HG02759 (cell line): ENCODE data around the gene DAO.
"Not testable (repeated sequence)": the region's sequence is repeated elsewhere in the genome, so short reads cannot be mapped to it uniquely, and the experiment has no call there.

ENCODE experiments used
- ATAC-seq: cut with Tn5 transposase; IDR thresholded peaks from one replicate; pipeline ENCODE4 v1.9.1; 2021; ENCODE audit warnings: mild to moderate bottlenecking, moderate library complexity; ENCODE audit not compliant: unreplicated experiment

Gene DAO

DNA sequence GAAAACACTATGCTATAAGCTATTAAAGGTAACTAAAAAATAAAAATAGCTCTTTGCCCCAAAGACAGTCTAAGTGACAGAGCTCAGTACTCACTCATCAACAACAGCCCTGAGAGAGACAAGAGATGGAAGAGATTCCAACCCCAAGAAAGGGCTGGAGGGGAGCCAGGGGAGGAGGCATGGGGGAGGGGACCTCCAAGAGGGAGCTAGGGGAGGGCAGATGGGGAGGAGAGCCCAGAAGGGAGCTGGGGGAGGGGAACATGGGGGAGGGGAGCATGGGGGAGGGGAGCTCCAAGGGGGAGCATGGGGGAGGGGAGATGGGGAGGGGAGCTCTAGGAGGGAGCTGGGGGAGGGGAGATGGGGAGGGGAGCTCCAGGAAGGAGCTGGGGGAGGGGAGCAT is 30.2 kb upstream of the DAO start:
- no peak for ATAC-seq

DNA sequence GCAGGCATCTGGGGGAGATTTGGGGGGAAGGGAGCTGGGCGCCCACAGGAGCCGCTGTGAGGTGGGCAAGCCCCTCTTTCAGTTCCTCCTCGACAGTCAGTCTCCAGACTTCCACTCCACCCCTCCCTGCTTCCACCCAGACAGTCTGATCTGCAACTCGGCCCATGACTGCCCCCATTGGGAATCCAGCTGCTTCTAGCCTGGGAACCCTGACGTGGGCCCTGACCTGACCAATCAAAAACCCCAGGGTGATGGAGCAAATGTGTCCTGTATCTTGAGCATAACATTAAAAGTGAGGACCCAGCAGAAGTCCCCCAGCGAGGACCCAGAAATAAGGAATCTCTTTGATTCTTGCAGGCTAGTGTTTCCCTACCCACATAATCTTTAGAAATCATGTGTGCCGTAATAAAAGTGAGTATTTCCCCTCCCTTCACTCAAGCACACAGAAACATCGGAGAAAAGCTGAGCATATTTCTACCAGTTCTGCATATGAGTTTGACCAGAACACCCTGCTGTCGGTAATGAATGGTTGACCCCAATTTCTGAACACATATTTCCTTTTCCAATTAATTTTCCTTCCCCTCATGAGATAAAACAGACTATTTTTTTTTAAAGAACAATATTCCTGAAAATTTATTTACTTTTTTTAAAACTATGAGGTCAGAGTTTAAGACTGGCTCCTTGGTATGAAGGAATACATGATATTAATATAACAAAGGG is 28.9 kb upstream of the DAO start:
- ATAC-seq = peak; percentile 81

- no peak for ATAC-seq
These were observed 27.1 kb upstream of the DAO start for GRCh38 chr12:108852674-108853309.

DNA sequence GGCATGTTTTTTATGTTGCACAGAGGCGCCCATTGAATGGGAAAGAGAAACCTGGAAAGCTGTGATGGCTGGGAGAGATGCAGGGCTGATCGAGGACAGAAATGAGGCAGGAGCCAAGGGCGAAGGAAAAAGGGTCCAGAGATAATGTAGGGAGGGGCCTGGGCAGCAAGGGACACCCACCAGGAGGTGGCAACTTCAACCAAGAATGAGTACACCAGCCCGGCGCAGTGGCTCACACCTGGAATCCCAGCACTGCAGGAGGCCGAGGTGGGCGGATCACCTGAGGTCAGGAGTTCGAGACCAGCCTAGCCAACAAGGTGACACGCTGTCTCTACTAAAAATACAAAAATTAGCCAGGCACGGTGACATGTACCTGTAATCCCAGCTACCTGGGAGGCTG is 26.5 kb upstream of the DAO start:
- ATAC-seq = no peak

- ATAC-seq = no peak
These were observed 25.9 kb upstream of the DAO start for GRCh38 chr12:108853981-108854446.

GRCh38 chr12:108854451-108855283 is 25.2 kb upstream of the DAO start:
- ATAC-seq = no peak

DNA sequence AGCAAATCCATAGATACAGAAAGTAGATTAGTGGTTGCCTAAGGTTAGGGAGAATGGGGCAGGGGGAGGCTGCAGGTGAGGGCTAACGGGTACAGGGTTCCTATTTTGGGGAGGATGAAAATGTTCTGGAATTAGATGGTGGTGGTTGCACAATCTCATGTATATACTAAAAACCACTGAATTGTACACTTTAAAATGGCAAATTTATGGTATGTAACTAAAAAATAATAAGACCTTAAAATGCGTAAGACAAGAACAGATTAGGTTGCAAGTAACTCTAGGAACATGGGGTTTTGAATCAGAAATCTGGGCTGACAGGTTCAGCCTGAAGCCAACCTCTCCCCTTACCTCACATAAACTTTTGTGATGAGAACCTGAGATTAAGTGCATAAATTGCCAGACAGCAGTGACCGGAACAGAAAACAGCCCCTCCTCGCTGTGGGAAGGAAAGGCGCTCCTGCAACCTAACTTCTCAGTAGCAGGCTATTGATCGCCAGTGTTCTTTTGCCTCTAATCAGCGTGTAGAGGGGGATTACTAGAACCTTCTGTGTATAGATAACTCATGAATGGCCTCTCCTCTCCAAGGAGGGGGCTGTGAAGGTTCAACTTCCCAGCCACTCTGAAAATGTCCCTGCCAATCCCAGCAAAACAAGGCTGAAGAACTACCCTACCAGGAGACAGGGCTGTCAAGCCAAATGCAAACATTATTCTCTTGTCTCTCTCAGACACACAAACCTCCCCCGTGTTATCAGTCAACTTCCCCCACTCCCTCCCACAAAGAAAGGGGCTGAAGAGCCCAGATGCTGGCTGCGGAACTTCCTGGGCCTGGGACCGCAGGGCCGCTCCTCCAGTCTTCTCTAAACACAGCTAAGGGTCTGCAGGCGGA is 24.4 kb upstream of the DAO start:
- no peak for ATAC-seq

GRCh38 chr12:108856170-108856427 is 23.8 kb upstream of the DAO start:
- ATAC-seq = no peak

- peak; percentile 21 for ATAC-seq
These were observed 23.3 kb upstream of the DAO start for GRCh38 chr12:108856428-108857157.

DNA sequence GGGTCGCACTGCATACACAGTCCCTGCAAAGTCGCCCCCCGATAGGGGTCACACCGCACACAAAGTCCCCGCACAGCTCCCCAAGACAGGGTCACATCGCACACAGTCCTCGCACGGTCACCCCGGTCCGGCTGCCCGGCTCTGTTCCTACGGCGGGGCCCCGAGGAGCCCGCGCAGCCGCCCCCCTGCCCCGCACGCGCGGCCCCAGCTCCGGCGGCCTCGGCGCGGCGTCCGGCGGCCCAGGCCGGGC is 22.8 kb upstream of the DAO start:
- no peak for ATAC-seq

DNA sequence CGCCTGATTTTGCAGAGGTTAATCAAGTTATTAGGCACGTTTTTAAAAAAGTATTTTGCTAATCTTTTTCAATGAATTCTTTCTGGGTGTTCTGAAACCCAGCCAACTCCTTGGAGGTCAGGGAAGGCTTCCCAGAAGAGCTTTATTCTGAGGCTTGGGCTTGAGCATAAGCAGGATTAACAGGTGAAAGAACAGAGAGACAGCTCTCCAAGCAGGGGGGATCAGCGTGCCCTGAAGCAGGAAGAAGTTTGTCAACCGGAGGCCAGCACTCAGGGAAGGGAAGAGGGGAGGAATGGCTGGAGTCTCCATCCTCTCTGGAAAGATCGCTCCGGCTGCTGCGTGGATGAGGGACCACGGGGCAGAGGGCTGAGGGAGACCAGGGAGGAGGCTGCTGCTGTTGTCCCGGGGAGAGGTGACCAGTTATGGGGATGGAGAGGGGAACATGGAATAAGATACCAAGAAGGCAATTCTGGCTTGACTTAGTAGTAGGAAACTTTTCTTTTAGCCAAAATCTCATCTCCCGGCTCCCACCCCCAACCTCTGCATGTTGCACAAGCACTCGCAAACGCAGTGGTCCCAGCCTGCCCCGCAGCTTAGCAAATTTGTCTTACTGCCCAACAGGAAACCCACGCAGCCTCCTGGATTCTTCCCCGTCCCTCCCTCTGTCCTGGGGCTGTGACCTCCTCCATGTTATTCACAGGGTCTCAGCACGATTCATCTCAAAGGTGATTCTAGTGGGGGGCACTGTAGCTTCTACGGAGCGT is 21.4 kb upstream of the DAO start:
- no peak for ATAC-seq

DNA sequence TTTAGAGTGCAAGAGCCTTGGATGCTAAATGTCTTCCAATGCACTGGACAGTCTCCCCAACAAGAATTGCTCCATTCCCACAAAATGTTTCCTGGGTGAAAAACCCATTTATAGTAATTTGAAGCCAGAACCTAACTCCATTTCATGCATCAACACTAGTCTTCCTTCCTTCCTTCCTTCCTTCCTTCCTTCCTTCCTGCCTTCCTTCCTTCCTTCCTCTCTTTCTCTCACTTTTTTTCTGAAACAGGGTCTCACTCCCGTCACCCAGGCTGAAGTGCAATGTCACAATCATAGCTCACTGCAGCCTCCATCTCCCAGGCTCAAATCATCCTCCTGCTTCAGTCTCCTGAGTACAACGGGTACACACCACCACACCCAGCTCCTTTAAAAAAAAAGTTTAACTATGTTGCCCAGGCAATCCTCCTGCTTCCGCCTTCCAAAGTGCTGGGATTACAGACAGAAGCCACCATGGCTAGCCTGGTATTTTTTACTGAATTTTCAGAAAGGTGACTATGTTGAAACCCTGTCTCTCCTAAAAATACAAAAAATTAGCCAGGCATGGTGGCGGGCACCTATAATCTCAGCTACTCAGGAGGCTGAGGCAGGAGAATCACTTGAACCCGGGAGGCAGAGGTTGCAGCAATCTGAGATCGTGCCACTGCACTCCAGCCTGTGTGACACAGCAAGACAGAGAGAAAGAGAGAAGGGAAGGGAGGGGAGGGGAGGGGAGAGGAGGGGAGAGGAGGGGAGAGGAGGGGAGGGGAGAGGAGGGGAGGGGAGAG is 20.6 kb upstream of the DAO start:
- ATAC-seq = not testable (repeated sequence)

GRCh38 chr12:108859923-108860291 is 20.0 kb upstream of the DAO start:
- ATAC-seq = no peak

DNA sequence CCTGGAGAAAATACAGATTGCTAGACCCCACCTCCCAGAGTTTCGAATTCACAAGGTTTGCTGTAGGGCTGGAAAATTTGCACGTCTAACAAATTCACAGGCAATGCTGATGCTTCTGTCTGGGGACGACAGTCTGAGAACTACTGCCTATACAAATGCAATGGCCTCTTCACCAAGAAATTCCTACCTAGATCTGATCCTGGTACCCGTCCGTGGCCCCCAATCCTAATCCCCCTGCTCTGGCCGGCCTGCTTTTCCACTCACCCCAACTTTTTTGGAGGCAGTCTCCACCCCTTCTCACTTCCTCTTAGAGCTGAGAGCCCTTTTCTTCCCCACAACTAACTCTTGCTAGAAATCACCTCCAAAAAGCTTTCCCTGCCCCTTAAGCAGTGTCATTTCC is 19.4 kb upstream of the DAO start:
- ATAC-seq = no peak

- no peak for ATAC-seq
These were observed 17.9 kb upstream of the DAO start for GRCh38 chr12:108861878-108862587.

GRCh38 chr12:108862588-108862959 is 17.3 kb upstream of the DAO start:
- ATAC-seq = no peak

GRCh38 chr12:108865169-108865568 is 14.7 kb upstream of the DAO start:
- ATAC-seq = no peak

DNA sequence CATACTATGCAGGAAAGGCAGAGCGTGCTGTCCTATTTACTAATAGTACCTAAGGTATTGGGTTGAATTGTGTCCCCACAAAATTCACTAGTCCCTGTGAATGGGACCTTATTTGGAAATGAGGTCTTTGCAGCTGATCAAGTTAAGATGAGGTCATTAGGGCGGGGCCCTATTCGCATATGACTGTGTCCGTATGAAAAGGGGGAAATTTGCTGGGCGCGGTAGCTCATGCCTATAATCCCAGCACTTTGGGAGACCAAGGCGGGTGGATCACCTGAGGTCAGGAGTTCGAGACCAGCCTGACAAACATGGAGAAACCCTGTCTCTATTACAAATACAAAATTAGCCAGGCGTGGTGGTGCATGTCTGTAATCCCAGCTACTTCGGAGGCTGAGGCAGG is 13.8 kb upstream of the DAO start:
- not testable (repeated sequence) for ATAC-seq

DNA sequence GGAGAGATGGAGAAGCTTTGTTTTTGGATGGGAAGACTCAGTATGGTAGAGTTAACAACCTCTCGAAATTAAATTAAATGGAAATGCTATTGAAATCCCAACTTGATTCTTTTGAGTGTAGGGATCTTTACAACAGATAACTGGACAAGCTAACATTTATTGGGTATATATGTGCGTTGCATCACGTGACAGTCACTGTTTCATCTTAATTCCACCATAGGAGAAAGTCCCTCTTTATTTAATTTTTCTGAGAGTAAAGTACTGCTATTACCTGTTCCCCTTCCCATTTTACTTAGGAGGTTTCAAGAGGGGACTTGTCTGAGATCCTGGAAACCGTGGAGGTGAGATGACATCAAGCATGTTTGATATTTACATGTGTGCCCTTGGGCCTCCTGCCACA is 11.1 kb upstream of the DAO start:
- no peak for ATAC-seq
